ENCODE measurements around the gene PTPRS. TPM values are rescaled to one million over a fixed set of nuclear protein-coding genes. Genes with fewer than 3 reads are reported as not detected.
"Not testable (repeated sequence)": the region's sequence is repeated elsewhere in the genome, so short reads cannot be mapped to it uniquely, and the experiment has no call there.

The PTPRS gene
- 0.21 and 0.32 TPM in 2 replicates for total RNA-seq

- no peaks in the 10 kb centered on the region for H3K9me3 Mint-ChIP-seq
- no peaks in the 10 kb centered on the region for H3K36me3 Mint-ChIP-seq (ENCODE audit: low read depth)
- H3K4me1 Mint-ChIP-seq (ENCODE audit: low read depth) = peaks cover 8% of the 10 kb centered on the region
- H3K27me3 Mint-ChIP-seq (ENCODE audit: low read depth) = peaks cover 44% of the 10 kb centered on the region
- no peak within 1 kb of the TSS for H3K27ac Mint-ChIP-seq
- peak within 1 kb of the TSS; percentile 51 for H3K4me3 Mint-ChIP-seq (ENCODE audit: low read depth)
- peak; percentile 43 for DNase-seq (ENCODE audit: low spot score)
- intact Hi-C loops (cut with micrococcal nuclease) = no loop called here
These were observed at the start of gene PTPRS for GRCh38 chr19:5340637-5341447. Gene PTPRS, minus strand, starts transcription at chr19:5340812. Its CDS starts 54,672 bp downstream, at chr19:5286140.

GRCh38 chr19:5389353-5389752, 48.7 kb upstream of the PTPRS start:
- no peaks in the 10 kb centered on the region for H3K36me3 Mint-ChIP-seq (ENCODE audit: low read depth)
- no peak overlapping the region for H3K4me3 Mint-ChIP-seq (ENCODE audit: low read depth)
- no peak overlapping the region for H3K27ac Mint-ChIP-seq
- DNase-seq (ENCODE audit: low spot score) = no peak
- peaks cover 21% of the 10 kb centered on the region for H3K9me3 Mint-ChIP-seq
- H3K27me3 Mint-ChIP-seq (ENCODE audit: low read depth) = no peaks in the 10 kb centered on the region
- no peaks in the 10 kb centered on the region for H3K4me1 Mint-ChIP-seq (ENCODE audit: low read depth)
- intact Hi-C loops (cut with micrococcal nuclease) = no loop called here

- intact Hi-C loops (cut with micrococcal nuclease) = no loop called here
- H3K9me3 Mint-ChIP-seq = peaks cover 32% of the 10 kb centered on the region
- no peak overlapping the region for H3K4me3 Mint-ChIP-seq (ENCODE audit: low read depth)
- H3K4me1 Mint-ChIP-seq (ENCODE audit: low read depth) = no peaks in the 10 kb centered on the region
- no peaks in the 10 kb centered on the region for H3K36me3 Mint-ChIP-seq (ENCODE audit: low read depth)
- H3K27ac Mint-ChIP-seq = no peak overlapping the region
- no peaks in the 10 kb centered on the region for H3K27me3 Mint-ChIP-seq (ENCODE audit: low read depth)
- DNase-seq (ENCODE audit: low spot score) = no peak
These were observed 46.9 kb upstream of the PTPRS start for GRCh38 chr19:5387472-5387871.

DNA sequence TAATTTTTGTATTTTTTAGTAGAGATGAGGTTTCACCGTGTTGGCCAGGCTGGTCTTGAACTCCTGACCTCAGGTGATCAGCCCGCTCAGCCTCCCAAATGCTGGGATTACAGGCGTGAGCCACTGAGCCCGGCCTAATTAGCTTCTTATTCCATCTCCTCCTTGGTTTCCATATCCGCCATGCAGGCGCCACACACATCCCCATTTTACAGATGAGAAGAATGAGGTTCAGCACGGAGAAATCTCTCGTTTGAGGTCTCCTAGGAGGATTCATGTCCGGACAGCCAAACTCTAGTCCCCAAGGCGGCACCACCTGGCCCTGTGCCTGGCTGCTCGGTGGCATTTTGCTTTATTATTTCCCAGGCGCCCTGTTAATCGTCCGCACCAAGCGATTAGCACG, 46.2 kb upstream of the PTPRS start:
- Mint-ChIP-seq H3K36me3 (ENCODE audit: low read depth) (no peaks in the 10 kb centered on the region), H3K4me3 (ENCODE audit: low read depth) (no peak overlapping the region), H3K4me1 (ENCODE audit: low read depth) (no peaks in the 10 kb centered on the region), H3K27me3 (ENCODE audit: low read depth) (no peaks in the 10 kb centered on the region), H3K9me3 (peaks cover 37% of the 10 kb centered on the region), H3K27ac (no peak overlapping the region)
- intact Hi-C loops (cut with micrococcal nuclease) = no loop called here
- no peak for DNase-seq (ENCODE audit: low spot score)

DNA sequence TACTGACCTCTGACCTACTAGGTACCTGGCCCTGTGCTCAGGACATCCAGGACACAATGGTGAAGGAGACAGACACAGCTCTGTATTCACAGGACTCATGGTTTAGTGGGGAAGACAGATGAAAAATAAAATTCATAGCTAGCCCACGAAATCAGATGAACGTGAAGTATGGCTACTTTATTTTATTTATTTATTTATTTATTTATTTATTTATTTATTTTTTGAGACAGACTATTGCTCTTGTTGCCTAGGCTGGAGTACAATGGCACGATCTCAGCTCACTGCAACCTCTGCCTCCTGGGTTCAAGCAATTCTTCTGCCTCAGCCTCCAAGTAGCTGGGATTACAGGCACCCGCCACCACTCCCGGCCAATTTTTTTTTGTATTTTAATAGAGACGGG, 40.6 kb upstream of the PTPRS start:
- H3K36me3 Mint-ChIP-seq (ENCODE audit: low read depth) = not testable (repeated sequence)

GRCh38 chr19:5380215-5380919, 39.8 kb upstream of the PTPRS start:
- Mint-ChIP-seq H3K27ac (no peak overlapping the region), H3K4me1 (ENCODE audit: low read depth) (no peaks in the 10 kb centered on the region), H3K27me3 (ENCODE audit: low read depth) (no peaks in the 10 kb centered on the region), H3K4me3 (ENCODE audit: low read depth) (no peak overlapping the region), H3K9me3 (peaks cover 31% of the 10 kb centered on the region), H3K36me3 (ENCODE audit: low read depth) (no peaks in the 10 kb centered on the region)
- intact Hi-C loops (cut with micrococcal nuclease) = no loop called here
- no peak for DNase-seq (ENCODE audit: low spot score)

More for the DNA sequence above, 40.6 kb upstream of the PTPRS start:
- H3K27me3 Mint-ChIP-seq (ENCODE audit: low read depth); intact Hi-C loops (cut with micrococcal nuclease); H3K27ac Mint-ChIP-seq; H3K4me1 Mint-ChIP-seq (ENCODE audit: low read depth); H3K4me3 Mint-ChIP-seq (ENCODE audit: low read depth); DNase-seq (ENCODE audit: low spot score): not testable (repeated sequence)
- peaks cover 34% of the 10 kb centered on the region for H3K9me3 Mint-ChIP-seq

DNA sequence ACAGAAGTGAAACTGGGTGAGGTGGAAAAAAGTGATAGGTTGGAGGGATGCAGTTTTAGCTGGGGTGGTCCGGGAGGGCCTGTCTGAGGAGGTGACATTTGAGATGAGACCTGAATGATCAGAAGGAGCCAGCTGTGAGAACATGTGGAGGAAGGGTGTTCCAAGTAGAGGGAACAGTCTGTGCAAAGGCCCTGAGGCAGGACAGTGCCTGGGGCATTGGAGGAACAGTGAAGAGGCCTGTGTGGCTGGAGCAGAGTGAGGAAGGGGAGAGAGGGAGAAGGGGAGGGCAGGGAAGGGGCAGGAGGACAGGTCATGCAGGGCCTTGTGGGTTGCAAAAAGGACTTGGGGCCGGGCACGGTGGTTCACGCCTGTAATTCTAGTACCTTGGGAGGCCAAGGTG, 36.3 kb upstream of the PTPRS start:
- intact Hi-C loops (cut with micrococcal nuclease) = no loop called here
- no peak for DNase-seq (ENCODE audit: low spot score)
- Mint-ChIP-seq H3K4me1 (ENCODE audit: low read depth) (no peaks in the 10 kb centered on the region), H3K27ac (no peak overlapping the region), H3K9me3 (peaks cover 18% of the 10 kb centered on the region), H3K4me3 (ENCODE audit: low read depth) (no peak overlapping the region), H3K36me3 (ENCODE audit: low read depth) (no peaks in the 10 kb centered on the region), H3K27me3 (ENCODE audit: low read depth) (no peaks in the 10 kb centered on the region)

GRCh38 chr19:5372572-5373200, 32.1 kb upstream of the PTPRS start:
- Mint-ChIP-seq H3K27me3 (ENCODE audit: low read depth) (no peaks in the 10 kb centered on the region), H3K9me3 (peaks cover 7% of the 10 kb centered on the region), H3K36me3 (ENCODE audit: low read depth) (no peaks in the 10 kb centered on the region), H3K27ac (no peak overlapping the region), H3K4me1 (ENCODE audit: low read depth) (no peaks in the 10 kb centered on the region), H3K4me3 (ENCODE audit: low read depth) (no peak overlapping the region)
- DNase-seq (ENCODE audit: low spot score) = no peak
- intact Hi-C loops (cut with micrococcal nuclease) = no loop called here

- H3K36me3 Mint-ChIP-seq (ENCODE audit: low read depth) = no peaks in the 10 kb centered on the region
- peak; percentile 26 for DNase-seq (ENCODE audit: low spot score)
- H3K4me1 Mint-ChIP-seq (ENCODE audit: low read depth) = no peaks in the 10 kb centered on the region
- intact Hi-C loops (cut with micrococcal nuclease) = no loop called here
- no peak overlapping the region for H3K4me3 Mint-ChIP-seq (ENCODE audit: low read depth)
- H3K27ac Mint-ChIP-seq = no peak overlapping the region
- H3K9me3 Mint-ChIP-seq = peaks cover 7% of the 10 kb centered on the region
- H3K27me3 Mint-ChIP-seq (ENCODE audit: low read depth) = no peaks in the 10 kb centered on the region
These were observed 29.4 kb upstream of the PTPRS start for GRCh38 chr19:5369962-5370367.

DNA sequence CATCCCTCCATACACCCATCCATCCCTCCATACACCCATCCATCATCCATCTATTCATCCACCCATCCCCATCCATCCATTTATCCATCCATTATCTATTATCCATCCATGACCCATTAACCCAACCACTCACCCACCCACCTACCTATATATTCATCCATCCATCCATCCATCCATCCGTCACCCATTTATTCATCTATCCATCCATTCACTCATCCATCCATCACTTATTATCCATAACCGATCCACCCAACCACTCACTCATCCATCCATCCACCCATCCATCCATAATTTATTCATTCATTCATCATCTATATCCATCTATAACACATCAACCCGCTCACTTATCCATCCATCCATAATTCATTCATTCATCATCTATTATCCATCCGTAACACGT, 28.7 kb upstream of the PTPRS start:
- intact Hi-C loops (cut with micrococcal nuclease) = no loop called here
- Mint-ChIP-seq H3K27me3 (ENCODE audit: low read depth) (no peaks in the 10 kb centered on the region), H3K9me3 (peaks cover 7% of the 10 kb centered on the region), H3K36me3 (ENCODE audit: low read depth) (no peaks in the 10 kb centered on the region), H3K27ac (no peak overlapping the region), H3K4me3 (ENCODE audit: low read depth) (no peak overlapping the region), H3K4me1 (ENCODE audit: low read depth) (no peaks in the 10 kb centered on the region)
- DNase-seq (ENCODE audit: low spot score) = no peak

DNA sequence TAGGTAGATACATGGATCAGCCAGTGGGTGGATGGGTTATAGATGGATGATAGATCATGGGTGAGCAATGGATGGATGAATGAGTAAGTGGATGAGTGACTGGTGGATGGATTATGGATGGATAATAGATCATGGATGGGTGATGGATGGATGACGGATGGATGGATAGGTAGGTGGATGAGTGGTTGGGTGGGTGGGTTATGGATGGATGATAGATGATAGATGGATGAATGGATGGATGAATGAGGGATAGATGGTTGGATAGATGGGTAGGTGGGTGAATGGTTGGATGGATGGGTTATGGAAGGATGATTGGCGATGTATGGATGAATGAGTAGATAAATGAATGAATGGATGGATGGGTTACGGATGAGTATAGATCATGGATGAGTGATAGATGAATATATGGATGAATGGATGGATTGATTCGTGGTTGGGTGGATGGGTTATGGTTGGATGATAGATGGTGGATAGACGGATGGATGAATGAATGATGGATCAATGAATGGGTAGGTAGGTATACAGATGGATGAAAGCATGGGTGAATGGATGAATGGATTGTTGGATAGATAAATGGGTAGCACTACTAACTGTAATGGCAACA, 27.0 kb upstream of the PTPRS start:
- H3K4me3 Mint-ChIP-seq (ENCODE audit: low read depth) = no peak overlapping the region
- no peaks in the 10 kb centered on the region for H3K27me3 Mint-ChIP-seq (ENCODE audit: low read depth)
- peaks cover 7% of the 10 kb centered on the region for H3K9me3 Mint-ChIP-seq
- intact Hi-C loops (cut with micrococcal nuclease) = no loop called here
- no peaks in the 10 kb centered on the region for H3K36me3 Mint-ChIP-seq (ENCODE audit: low read depth)
- no peak overlapping the region for H3K27ac Mint-ChIP-seq
- H3K4me1 Mint-ChIP-seq (ENCODE audit: low read depth) = no peaks in the 10 kb centered on the region
- DNase-seq (ENCODE audit: low spot score) = no peak

GRCh38 chr19:5365905-5366304, 25.3 kb upstream of the PTPRS start:
- H3K27ac Mint-ChIP-seq = no peak overlapping the region
- no peak for DNase-seq (ENCODE audit: low spot score)
- no peak overlapping the region for H3K4me3 Mint-ChIP-seq (ENCODE audit: low read depth)
- H3K27me3 Mint-ChIP-seq (ENCODE audit: low read depth) = no peaks in the 10 kb centered on the region
- H3K36me3 Mint-ChIP-seq (ENCODE audit: low read depth) = no peaks in the 10 kb centered on the region
- H3K9me3 Mint-ChIP-seq = no peaks in the 10 kb centered on the region
- no peaks in the 10 kb centered on the region for H3K4me1 Mint-ChIP-seq (ENCODE audit: low read depth)
- intact Hi-C loops (cut with micrococcal nuclease) = no loop called here

DNA sequence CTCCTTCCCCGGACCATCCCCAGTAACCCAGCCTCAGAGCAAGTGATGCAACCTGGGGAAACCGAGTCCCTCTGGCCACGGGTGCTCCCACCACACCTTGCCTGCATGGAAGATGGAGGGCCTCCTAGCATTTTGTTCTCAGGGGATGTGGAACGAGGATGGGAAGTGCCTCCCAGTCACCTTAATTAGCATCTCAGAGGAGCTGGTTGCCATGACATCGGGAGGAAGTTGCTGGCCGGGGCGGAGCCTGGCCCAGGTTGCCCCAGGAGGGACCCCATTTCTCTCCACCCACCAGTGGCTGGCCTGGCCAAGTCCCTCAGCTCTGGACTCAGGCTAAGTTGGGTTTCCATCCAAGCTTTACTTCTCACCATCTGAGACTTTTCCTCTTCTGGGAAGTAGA, 24.1 kb upstream of the PTPRS start:
- Mint-ChIP-seq H3K9me3 (no peaks in the 10 kb centered on the region), H3K36me3 (ENCODE audit: low read depth) (no peaks in the 10 kb centered on the region), H3K4me3 (ENCODE audit: low read depth) (no peak overlapping the region), H3K27ac (no peak overlapping the region), H3K27me3 (ENCODE audit: low read depth) (no peaks in the 10 kb centered on the region), H3K4me1 (ENCODE audit: low read depth) (no peaks in the 10 kb centered on the region)
- DNase-seq (ENCODE audit: low spot score) = no peak
- intact Hi-C loops (cut with micrococcal nuclease) = no loop called here
